ELR (cell line): ENCODE measurements around the gene NDUFA5.

Experiments used
- DNase-seq: peaks from one replicate; pipeline ENCODE4 v3.0.0-alpha.2; 2015; ENCODE audit warnings: low read depth

NDUFA5 gene

GRCh38 chr7:123557398-123558288, at the start of gene NDUFA5:
Gene NDUFA5 (minus strand): TSS chr7:123557818. CDS start chr7:123557795, 23 bp downstream.
- peak; percentile 99 for DNase-seq

- DNase-seq = no peak
Measured at GRCh38 chr7:123604739-123605138, 47.1 kb upstream of the NDUFA5 start.

GRCh38 chr7:123602648-123603047, 45.0 kb upstream of the NDUFA5 start:
- no peak for DNase-seq

DNA sequence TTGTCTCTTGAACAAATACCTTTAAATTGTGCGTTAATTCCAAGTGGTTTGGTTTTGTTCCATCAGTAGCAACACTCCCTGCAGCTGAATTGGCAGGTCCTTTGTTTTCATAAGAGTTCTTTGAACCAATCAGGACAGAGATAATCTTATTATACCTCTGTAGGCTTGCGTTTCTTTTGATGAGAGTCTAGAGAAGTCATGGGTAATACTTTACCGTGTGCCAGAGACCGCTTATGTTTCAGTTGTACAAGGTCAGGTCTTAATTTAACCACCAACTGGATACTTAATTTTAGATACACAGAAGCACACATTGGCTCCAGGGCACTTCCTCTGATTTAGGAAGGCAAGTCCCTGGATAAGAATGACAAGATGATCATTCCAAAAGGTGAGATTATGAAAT, 43.9 kb upstream of the NDUFA5 start, which contains the start of gene ASB15:
ASB15 (plus strand) TSS at position 292 of the 400 bp plus-strand sequence. CDS start 12,682 bp downstream, outside the sequence.
- no peak for DNase-seq

GRCh38 chr7:123600876-123601275, 43.3 kb upstream of the NDUFA5 start:
- no peak for DNase-seq

DNA sequence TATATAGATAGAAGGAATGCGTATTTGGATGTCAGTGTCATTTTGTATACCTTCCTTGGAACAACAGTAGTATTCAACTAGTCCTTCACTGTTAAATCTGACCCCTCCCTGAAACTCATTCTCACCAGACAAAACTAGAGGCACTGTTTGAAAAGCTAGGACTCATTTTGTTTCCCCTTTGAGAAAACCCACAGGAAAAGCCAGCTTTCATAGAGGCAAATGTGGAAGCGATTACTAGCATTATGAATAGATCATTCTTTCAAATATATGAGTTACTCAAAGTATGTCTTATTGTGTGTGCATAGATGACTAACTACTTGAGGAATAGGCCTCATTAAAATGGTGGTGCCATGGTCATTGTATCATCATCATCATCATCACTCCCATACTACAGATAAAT, 42.1 kb upstream of the NDUFA5 start:
- DNase-seq = no peak

DNA sequence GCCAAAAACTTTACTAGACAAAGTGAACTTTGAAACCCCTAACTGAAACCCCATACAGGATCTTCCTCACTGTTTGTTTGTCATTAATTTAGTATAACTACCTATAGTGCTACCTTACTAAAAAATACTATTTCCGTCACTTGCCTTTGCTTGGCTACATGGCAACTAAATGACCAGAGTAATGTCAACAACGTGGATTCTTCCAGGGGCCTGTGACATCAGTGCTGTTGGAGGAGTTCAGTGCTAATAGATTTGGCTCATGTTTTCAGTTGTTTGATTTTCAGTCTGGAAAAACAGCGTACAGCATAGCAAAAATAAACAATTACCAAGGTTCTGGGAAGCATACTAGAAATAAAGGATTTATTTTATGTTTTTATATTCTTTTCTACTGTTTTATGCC, 41.0 kb upstream of the NDUFA5 start:
- DNase-seq = no peak

DNA sequence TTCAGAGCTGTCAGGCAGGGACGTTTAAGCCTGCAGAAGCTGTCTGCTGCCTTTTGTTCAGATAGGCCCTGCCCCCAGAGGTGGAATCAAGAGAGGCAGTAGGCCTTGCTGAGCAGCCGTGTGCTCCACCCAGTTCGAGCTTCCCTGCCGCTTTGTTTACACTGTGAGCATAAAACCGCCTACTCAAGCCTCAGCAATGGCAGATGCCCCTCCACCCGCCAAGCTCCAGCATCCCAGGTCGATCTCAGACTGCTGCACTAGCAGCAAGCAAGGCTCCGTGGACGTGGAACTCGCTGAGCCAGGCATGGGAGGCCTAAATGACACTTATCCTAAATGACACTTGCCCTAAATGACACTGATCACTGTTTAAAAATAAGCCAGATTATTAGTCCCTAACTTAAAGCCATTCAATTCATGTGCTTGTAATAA, 37.2 kb upstream of the NDUFA5 start:
- DNase-seq = peak; percentile 10

DNA sequence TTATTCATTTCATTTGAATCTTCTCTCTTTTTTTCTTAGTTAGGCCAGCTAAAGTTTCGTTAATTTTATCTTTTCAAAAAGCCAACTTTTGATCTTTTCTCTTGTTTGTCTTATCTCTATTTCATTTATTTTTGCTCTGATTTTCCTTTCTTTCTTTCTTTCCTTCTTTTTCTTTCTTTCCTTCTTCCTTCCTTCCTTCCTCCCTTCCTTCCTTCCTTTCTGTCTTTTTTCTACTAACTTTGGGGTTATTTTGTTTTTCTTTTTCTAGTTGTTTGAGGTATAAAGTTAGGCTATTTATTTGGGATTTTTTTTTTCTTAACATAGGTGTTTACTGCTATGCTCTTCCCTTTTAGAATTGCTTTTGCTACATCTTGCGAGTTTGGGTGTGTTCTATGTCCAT, 30.8 kb upstream of the NDUFA5 start:
- DNase-seq = no peak

GRCh38 chr7:123583821-123584220, 26.2 kb upstream of the NDUFA5 start:
- DNase-seq = no peak

DNA sequence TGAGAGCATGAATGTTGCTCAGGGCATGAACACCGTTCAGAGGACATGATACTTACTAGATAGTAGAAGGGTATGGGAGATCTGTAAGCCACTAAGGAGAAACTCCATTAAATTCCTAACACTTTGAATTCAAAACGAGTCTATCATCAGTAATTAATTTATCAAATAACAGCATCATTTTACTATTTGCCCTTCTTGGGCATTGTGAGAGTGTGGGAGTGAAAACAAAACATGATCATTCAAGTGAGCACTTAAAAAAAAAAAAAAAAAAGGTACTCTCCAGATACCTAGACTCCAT, 23.5 kb upstream of the NDUFA5 start:
- DNase-seq = no peak

- DNase-seq = peak; percentile 65
Measured at GRCh38 chr7:123580406-123581161, 23.0 kb upstream of the NDUFA5 start.

GRCh38 chr7:123579416-123579815, 21.8 kb upstream of the NDUFA5 start:
- DNase-seq = no peak

DNA sequence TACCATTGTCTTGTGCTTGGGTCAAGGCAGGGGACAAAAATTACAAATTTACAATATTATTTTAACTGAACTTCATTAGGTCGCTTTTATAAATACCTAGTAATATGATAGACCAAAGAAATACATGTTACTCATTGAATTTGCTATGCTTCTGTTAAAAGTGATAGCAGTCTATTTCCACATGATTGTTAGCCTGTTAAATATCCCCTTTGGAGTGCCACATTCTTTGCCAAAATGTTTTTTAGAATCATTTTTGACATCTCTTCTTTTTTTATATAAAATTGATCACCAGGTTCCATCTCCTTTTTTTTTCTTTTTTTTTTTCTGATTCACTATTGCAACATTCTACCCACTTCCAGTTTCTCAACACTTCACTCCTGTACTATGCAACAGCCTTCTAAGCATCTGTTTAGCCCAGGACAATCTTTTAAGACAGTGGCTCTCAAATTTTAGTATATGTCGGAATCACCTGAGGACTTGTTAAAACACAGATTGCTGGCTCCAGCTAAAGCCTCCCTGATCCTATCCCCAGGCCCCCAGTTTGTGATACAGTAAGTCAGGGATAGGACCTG, 16.4 kb upstream of the NDUFA5 start:
- DNase-seq = no peak

DNA sequence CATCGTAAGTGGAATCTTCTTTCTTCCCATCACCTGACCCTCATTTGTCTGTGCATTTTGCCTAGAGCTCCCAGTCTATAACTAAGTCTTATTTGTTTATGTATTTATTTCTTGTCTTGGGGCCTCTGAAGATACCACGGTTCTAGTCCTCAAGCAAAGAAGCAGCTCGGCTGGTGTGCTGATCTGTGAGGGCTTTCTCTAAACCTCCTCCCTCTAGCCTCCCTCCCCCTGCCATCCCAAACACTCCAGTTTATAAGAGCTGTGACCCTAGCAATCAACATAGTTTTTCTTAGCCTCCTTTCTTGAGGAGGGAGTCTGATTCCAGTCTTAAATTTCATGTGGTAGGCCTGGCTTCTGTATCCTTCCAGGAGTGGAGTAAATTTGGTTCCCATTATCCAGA, 15.7 kb upstream of the NDUFA5 start:
- DNase-seq = no peak

- DNase-seq = peak; percentile 26
Measured at GRCh38 chr7:123571684-123572083, 14.1 kb upstream of the NDUFA5 start.

DNA sequence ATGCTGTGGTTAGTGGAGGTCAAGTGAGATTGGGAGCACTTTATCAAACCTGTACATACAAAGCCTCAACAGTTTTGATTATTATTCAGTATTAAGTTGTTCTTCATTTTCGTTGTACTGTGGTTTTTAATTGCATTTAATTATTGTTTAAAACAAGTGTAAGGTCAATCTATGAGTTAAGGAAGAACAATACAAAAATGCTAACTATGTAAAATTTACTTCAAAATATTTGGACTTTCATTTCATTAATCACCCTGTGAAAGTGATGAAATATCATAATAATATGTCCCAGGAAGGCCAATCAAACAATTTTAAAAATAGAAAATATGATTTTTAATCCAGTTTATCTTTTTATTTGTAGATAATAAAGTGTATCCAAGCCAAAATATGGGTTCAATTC, 13.6 kb upstream of the NDUFA5 start:
- DNase-seq = no peak

DNA sequence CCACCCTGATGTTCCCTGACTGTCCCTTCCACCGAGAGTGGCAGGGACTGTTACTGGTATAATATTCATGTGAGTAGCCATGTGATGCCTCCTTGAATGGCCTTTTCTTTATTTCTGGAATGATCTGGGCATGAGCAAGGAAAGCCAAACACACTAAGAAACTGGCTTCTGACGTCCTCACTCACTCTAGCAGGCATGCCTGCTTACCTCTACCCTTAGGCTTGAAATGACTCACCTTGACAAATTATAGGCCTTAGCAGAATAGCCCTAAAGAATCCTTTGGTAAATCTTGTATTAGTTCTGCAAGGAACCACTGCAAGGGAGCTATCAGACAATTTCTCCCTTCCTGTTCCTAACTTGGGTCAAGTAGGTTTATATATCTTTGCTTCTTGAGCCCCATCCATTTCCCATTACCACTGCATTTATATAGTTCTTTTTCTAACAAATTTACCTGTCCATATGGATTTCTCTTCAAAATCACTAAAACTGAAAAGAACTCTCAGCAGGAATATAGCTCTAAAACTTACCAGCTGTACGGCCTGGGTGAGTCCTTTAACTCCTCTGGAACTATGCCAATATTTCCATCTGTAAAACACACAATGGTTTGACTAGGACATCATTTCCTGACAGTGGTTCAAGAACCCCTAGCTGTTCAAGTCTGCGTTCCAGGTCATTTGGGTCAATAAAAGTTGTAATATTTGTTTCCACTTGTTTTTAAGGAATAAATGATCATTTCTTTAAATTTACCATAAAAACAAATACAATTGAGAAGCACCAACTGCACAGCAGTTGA, 13.0 kb upstream of the NDUFA5 start:
- DNase-seq = peak; percentile 33

- no peak for DNase-seq
Measured at GRCh38 chr7:123569352-123570010, 11.9 kb upstream of the NDUFA5 start.

DNA sequence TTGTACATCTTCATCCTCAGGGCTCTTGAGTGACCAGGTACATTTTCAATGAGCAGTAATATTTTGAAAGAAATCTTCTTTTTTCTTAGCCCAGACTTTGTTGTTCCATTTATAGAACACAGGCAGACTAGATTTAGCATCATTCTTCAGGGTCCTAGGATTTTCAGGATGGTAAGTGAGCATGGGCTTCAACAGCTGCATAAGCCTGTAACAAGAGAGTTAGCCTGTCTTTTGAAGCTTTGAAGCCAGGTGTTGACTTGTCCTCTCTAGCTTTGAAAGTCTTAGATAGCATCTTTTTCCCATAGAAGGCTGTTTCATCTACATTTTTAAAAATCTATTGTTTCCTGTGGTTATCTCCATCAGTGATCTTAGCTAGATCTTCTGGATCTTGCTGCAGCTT, 4.5 kb upstream of the NDUFA5 start:
- DNase-seq = no peak

- no peak for DNase-seq
Measured at GRCh38 chr7:123558289-123558874, 764 bp upstream of the NDUFA5 start.
